Caki2 (cell line): Measurements from ENCODE around the gene AFAP1L1. TPM values are rescaled to one million over a fixed set of nuclear protein-coding genes. Genes with fewer than 3 reads are reported as not detected.
"Not testable (repeated sequence)": the region's sequence is repeated elsewhere in the genome, so short reads cannot be mapped to it uniquely, and the experiment has no call there.

Experiments
- DNase-seq: peaks from one replicate; pipeline ENCODE4 v3.0.0-alpha.2; 2015; ENCODE audit warnings: low read depth
- in situ Hi-C: cut with HindIII; loops from 2 replicates; pipeline ENCODE4 v1.10.0; 2016; ENCODE audit warnings: low sequenced_read_pairs, low pct_unique_long_range_greater_than_20kb, mixed read lengths
- total RNA-seq: library from RNA; depleted of rRNA; stranded (reverse); fragments of >200 nt; shearing (Covaris generic); gene quantifications from 2 replicates; pipeline ENCODE4 v1.2.3, GENCODE V29; 2014; ENCODE audit warnings: low replicate concordance; rRNA removed

AFAP1L1 gene
- total RNA-seq, 1 experiment from 2014 or later = 3.6 TPM

- DNase-seq = no peak
- in situ Hi-C loops = no loop called here
Observed at GRCh38 chr5:149389552-149390495, 118.2 kb downstream of the AFAP1L1 start.

DNA sequence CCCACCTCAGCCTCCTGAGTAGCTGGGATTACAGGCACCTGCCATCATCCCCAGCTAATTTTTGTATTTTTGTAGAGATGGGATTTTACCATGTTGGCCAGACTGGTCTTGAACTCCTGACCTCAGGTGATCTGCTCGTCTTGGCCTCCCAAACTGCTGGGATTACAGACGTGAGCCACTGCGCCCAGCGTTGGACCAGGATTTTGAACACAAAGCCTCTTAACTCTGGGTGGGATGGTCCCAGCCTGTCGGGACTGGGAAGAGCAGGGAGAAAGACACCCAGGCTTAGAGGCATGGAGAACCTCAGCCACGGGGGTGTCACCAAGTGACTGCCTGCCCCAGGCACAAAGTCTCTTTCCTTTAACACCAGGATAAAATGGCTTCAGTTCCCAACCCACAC, 119.4 kb downstream of the AFAP1L1 start:
- in situ Hi-C loops, DNase-seq: not testable (repeated sequence)

Other genes with a start within 250 kb of the AFAP1L1 start
- gene SH3TC2, start 208.8 kb upstream of the AFAP1L1 start, total RNA-seq = 2.4 and 5.1 TPM in 2 replicates
- gene ABLIM3, start 130.4 kb upstream of the AFAP1L1 start, total RNA-seq = 10.4 and 13.1 TPM in 2 replicates
- 5.5 and 6.1 TPM in 2 replicates for gene GRPEL2, start 73.6 kb downstream of the AFAP1L1 start, total RNA-seq
- 6.1 and 7.3 TPM in 2 replicates for gene PCYOX1L, start 86.2 kb downstream of the AFAP1L1 start, total RNA-seq
- gene IL17B, start 107.4 kb downstream of the AFAP1L1 start, total RNA-seq = not detected in 2 replicates